TTC549 (cell line): ENCODE results near the gene ZNF284.

Experiments used
- FAIRE-seq: peaks from 2 replicates; lab custom pipeline; 2012; peaks lifted over from hg19 to GRCh38; lab: Jason Lieb, UNC

Gene ZNF284

GRCh38 chr19:44071824-44072542, at the start of gene ZNF284:
TSS of gene ZNF284 (plus strand) at chr19:44072159. CDS start at chr19:44076390, 4,231 bp downstream.
- peak; percentile 5 for FAIRE-seq

GRCh38 chr19:44024900-44025216, 47.1 kb upstream of the ZNF284 start:
- no peak for FAIRE-seq

GRCh38 chr19:44025217-44025936, 46.6 kb upstream of the ZNF284 start, which contains the start of gene ZNF222:
TSS of gene ZNF222 (plus strand) at chr19:44025379. CDS start at chr19:44025437, 58 bp downstream.
- peak; percentile 90 for FAIRE-seq

- FAIRE-seq: no peak
Measured at GRCh38 chr19:44026622-44027021, 45.3 kb upstream of the ZNF284 start.

- FAIRE-seq: no peak
Measured at GRCh38 chr19:44032001-44032610, 39.9 kb upstream of the ZNF284 start.

GRCh38 chr19:44042147-44042546, 29.8 kb upstream of the ZNF284 start:
- no peak for FAIRE-seq

DNA sequence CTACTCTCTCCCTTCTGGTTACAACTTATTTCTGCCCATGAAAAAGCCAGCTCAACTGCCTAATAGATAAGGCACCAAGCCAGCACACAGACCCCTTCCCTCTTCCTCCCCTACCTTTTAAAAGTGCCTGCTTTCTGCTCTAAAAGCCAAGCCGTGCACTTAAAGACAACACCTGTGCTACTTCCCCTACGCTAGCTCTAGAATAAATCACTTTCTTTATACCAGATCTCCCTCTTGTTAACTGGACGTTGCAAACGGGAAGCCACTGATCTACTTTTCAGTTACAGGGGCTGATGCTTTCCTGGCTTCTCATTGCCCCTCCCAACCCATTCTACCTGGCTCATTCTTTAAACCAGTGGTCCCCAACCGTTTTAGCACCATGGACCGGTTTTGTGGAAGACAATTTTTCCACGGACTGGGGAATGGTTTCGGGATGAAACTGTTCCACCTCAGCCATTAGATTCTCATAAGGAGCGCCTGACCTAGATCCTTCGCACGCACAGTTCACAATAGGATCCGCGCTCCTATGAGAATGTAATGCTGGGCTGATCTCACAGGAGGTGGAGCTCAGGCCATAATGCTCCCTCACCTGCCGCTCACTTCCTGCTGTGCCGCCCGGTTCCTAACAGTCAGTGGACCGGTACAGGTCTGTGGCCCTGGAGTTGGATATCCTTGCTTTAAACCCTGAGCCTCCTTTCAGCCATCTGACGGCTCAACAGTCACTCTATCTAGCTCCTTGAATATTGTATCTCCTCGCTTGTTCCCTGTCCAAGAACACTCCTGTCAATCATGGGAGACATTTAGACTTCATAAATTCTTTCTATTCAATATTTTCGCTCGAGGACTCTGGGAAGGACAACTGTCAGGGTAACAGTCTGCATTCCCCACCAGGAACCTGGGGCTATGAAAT, 21.0 kb upstream of the ZNF284 start:
- no peak for FAIRE-seq

DNA sequence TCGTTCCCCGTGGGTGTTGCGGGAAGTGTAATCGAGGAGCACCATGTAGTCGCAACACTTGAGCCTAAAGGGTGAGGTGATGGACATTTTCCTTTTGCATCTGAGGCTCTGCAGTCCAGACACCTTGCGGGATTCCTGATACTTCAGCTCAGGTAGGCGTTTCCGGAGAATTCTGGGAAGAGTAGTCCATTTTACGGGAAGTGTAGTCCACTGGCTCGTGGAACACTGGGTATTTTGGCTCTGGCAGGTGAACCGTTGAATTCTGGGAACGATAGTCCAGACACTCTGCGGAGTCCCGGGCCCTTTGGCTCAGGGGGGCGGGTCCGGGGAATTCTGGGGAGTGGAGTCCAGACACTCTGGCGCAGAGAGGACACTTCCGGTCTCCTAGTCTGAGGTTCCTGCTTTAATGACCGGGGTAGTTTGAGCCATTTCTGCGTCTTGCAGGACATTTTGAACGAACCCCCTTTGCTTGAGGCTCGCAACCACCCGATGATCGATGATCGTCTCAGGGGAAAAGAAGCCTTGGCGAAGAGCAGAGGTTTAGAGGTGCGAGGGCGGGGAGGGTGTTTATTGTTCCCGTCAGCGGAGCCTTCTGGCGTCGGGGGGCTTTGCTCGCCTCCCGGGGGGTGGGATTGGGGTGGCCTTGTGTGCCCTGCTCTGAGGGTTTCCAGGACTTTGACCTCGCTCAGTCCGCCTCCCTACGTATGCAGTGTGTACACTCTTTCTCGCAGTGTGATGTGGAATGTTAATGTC, 20.1 kb upstream of the ZNF284 start, which contains the start of gene ZNF223:
ZNF223 (plus strand) TSS at position 387 of the 753 bp plus-strand sequence. CDS start 3,141 bp downstream, outside the sequence.
- FAIRE-seq: peak; percentile 55

GRCh38 chr19:44055870-44056269, 16.1 kb upstream of the ZNF284 start:
- FAIRE-seq: no peak

GRCh38 chr19:44059229-44059628, 12.7 kb upstream of the ZNF284 start:
- no peak for FAIRE-seq

- no peak for FAIRE-seq
Measured at GRCh38 chr19:44061038-44061437, 10.9 kb upstream of the ZNF284 start.

DNA sequence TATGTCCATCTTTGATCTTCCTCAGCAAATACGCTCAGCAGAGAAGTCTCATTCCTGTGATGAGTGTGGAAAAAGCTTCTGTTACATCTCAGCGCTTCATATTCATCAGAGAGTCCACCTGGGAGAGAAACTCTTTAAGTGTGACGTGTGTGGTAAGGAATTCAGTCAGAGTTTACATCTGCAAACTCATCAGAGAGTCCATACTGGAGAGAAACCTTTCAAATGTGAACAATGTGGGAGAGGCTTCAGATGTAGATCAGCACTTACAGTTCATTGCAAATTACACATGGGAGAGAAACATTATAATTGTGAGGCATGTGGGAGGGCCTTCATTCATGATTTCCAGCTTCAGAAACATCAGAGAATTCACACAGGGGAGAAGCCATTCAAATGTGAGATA, 5.7 kb upstream of the ZNF284 start:
- no peak for FAIRE-seq

GRCh38 chr19:44069415-44069814, 2.5 kb upstream of the ZNF284 start:
- FAIRE-seq: no peak

GRCh38 chr19:44072543-44073401, 813 bp downstream of the ZNF284 start:
- FAIRE-seq: no peak

DNA sequence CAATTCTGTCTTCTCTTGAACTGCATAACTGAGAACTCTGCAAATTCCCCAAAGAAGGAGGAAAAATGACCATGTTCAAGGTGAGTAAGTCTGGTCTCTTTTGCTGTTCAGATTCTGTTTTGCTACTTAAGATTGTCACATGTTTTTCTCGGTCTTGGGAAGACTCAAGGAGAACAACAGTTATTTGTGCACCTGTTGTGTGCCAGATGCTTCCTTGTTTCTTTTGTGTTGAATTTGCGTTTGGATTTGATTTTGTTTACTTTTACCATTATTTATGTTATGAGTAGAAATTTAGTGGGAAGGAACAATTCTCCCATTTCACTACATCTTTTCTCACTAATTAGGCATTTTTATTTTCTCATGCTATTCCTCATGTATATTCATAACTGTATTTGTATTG, 4.4 kb downstream of the ZNF284 start:
- no peak for FAIRE-seq

- FAIRE-seq: no peak
Measured at GRCh38 chr19:44092108-44092507, 20.1 kb downstream of the ZNF284 start.

DNA sequence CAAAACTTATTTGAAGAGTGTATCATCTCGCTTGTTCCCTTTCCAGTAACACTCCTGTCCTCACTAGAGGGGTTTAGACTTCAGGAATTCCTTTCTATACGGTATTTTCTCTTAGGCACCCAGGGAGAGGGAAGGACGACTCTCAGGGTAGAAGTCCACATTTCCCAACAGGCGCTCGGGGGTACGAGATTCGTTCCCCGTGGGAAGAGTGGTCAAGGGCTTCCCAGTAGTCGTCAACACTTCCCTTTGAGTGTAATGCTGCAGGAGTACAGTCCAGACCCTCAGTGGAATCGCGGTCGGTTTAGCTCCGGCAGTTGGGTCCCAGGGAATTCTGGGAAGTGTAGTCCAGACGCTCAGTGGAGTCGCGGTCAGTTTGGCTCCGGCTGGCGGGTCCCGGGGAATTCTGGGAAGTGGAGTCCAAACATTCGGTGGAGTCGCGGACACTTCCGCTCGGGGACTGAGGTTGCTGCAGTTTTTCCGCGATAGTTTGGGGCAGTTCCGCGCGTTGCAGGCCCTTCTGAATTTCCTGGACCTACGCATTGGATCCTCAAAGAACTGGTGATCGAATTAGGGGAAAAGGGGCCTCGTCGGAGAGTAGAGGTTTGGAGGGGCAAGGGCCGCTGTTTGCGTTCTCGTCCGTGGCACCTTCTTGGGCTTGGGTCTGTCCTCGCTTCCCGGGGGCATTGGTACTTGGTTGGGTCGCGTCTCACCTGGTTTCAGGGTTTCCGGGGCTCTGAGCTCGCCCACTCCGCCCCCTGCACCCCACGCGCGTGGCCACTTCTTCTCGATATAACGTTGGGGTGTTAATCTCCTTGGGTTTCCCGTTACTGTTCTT, 22.2 kb downstream of the ZNF284 start, which contains the start of gene ZNF224:
ZNF224 (plus strand) TSS at position 431 of the 835 bp plus-strand sequence. CDS start 3,513 bp downstream, outside the sequence.
- peak; percentile 93 for FAIRE-seq

- FAIRE-seq: no peak
Measured at GRCh38 chr19:44107751-44108150, 35.8 kb downstream of the ZNF284 start.

- no peak for FAIRE-seq
Measured at GRCh38 chr19:44109458-44109857, 37.5 kb downstream of the ZNF284 start.
